Measurements from ENCODE around the gene MB.

DNA sequence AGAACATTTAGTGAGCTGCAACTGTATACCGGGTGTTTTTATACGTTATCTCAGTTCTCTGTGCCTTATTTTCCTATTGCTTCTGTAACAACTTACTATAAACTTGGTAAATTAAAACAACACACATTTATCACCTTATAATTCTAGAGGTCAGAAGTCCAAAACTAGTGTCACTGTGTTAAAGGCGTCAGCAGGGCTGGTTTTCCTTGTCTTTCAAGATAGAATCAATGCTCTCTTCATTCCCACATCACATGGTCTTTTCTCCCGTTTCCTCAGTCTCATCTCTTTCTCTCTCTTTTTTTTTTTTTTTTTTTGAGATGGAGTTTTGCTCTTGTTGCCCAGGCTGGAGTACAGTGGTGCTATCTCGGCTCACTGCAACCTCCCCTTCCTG, 36.1 kb downstream of the MB start:
- TF ChIP-seq CTCF (IDR thresholded peaks at IDR 0.05) (no peak), POLR2A (IDR thresholded peaks at IDR 0.05) (no peak)

Data from testis (tissue), 2 donors.